HL-60 (cell line): ENCODE data around the gene GGTLC3.
"Not testable (repeated sequence)": the region's sequence is repeated elsewhere in the genome, so short reads cannot be mapped to it uniquely, and the experiment has no call there.

Experiments used
- DNase-seq, 2 experiments: peaks; one replicate each; pipeline ENCODE4 v3.0.0-alpha.2; 2010 to 2020; ENCODE audit warnings: low read depth in 1 of 2, low spot score in 1 of 2
- H3K27ac ChIP-seq: fragments of 250-450 bp; sonication (Bioruptor Pico); replicated peaks from 2 replicates; pipeline ENCODE4 v1.5.1; 2020; ENCODE audit warnings: mild to moderate bottlenecking, moderate library complexity
- H3K27me3 ChIP-seq: fragments of 250-450 bp; sonication (Bioruptor Pico); 2 replicates; pipeline ENCODE4 v1.5.1; 2021; ENCODE audit warnings: mild to moderate bottlenecking, moderate library complexity; ENCODE audit not compliant: insufficient read depth, poor library complexity, severe bottlenecking
- H3K4me3 ChIP-seq: replicated peaks from 2 replicates; pipeline ENCODE4 v1.5.1; 2011; ENCODE audit warnings: mild to moderate bottlenecking, control low read depth, low read length; ENCODE audit not compliant: insufficient read depth
- long read RNA-seq: library from polyadenylated mRNA; unstranded; transcript quantifications from one replicate; pipeline ENCODE4 v2.0.0, GENCODE V29; 2020

The GGTLC3 gene
- long read RNA-seq: 0 reads

GRCh38 chr22:18518061-18518460, at the start of gene GGTLC3:
GGTLC3 (minus strand) TSS chr22:18518161; CDS start chr22:18517897, 264 bp downstream.
- not testable (repeated sequence) for DNase-seq, H3K4me3 ChIP-seq, H3K27me3 ChIP-seq, H3K27ac ChIP-seq

GRCh38 chr22:18560099-18560974, 42.4 kb upstream of the GGTLC3 start:
- DNase-seq, H3K27me3 ChIP-seq, H3K27ac ChIP-seq, H3K4me3 ChIP-seq: not testable (repeated sequence)

GRCh38 chr22:18558939-18559338, 41.0 kb upstream of the GGTLC3 start:
- H3K4me3 ChIP-seq, DNase-seq, H3K27me3 ChIP-seq, H3K27ac ChIP-seq: not testable (repeated sequence)

- not testable (repeated sequence) for DNase-seq, H3K27me3 ChIP-seq, H3K27ac ChIP-seq
Observed at GRCh38 chr22:18558516-18558915, 40.6 kb upstream of the GGTLC3 start.

GRCh38 chr22:18554280-18555256, 36.6 kb upstream of the GGTLC3 start:
- not testable (repeated sequence) for DNase-seq, H3K27ac ChIP-seq, H3K4me3 ChIP-seq, H3K27me3 ChIP-seq

More at GRCh38 chr22:18558516-18558915, 40.6 kb upstream of the GGTLC3 start:
- not testable (repeated sequence) for H3K4me3 ChIP-seq

GRCh38 chr22:18552839-18553597, 35.1 kb upstream of the GGTLC3 start:
- not testable (repeated sequence) for H3K4me3 ChIP-seq, H3K27ac ChIP-seq, H3K27me3 ChIP-seq, DNase-seq

- H3K27me3 ChIP-seq, H3K4me3 ChIP-seq, H3K27ac ChIP-seq, DNase-seq: not testable (repeated sequence)
Observed at GRCh38 chr22:18551046-18551445, 33.1 kb upstream of the GGTLC3 start.

- DNase-seq, H3K27me3 ChIP-seq, H3K27ac ChIP-seq, H3K4me3 ChIP-seq: not testable (repeated sequence)
Observed at GRCh38 chr22:18549458-18550179, 31.7 kb upstream of the GGTLC3 start.

- H3K4me3 ChIP-seq, H3K27me3 ChIP-seq, DNase-seq, H3K27ac ChIP-seq: not testable (repeated sequence)
Observed at GRCh38 chr22:18544615-18545014, 26.7 kb upstream of the GGTLC3 start.

- H3K27ac ChIP-seq, DNase-seq, H3K27me3 ChIP-seq, H3K4me3 ChIP-seq: not testable (repeated sequence)
Observed at GRCh38 chr22:18543400-18543799, 25.4 kb upstream of the GGTLC3 start.

GRCh38 chr22:18539994-18540393, 22.0 kb upstream of the GGTLC3 start:
- not testable (repeated sequence) for H3K27ac ChIP-seq, H3K27me3 ChIP-seq, DNase-seq, H3K4me3 ChIP-seq

GRCh38 chr22:18534315-18534714, 16.4 kb upstream of the GGTLC3 start:
- H3K27me3 ChIP-seq, H3K4me3 ChIP-seq, DNase-seq, H3K27ac ChIP-seq: not testable (repeated sequence)

- not testable (repeated sequence) for DNase-seq, H3K4me3 ChIP-seq, H3K27me3 ChIP-seq, H3K27ac ChIP-seq
Observed at GRCh38 chr22:18533633-18534032, 15.7 kb upstream of the GGTLC3 start.
